AG08396 (cell line): ENCODE results near the gene PDE4B.
"Not testable (repeated sequence)": the region's sequence is repeated elsewhere in the genome, so short reads cannot be mapped to it uniquely, and the experiment has no call there.

Experiments
- DNase-seq: peaks from one replicate; pipeline ENCODE4 v3.0.0; 2012; ENCODE audit warnings: low spot score, mixed read lengths

The PDE4B gene

GRCh38 chr1:65994223-65994622 lies 201.5 kb downstream of the PDE4B start:
- DNase-seq, result no peak

DNA sequence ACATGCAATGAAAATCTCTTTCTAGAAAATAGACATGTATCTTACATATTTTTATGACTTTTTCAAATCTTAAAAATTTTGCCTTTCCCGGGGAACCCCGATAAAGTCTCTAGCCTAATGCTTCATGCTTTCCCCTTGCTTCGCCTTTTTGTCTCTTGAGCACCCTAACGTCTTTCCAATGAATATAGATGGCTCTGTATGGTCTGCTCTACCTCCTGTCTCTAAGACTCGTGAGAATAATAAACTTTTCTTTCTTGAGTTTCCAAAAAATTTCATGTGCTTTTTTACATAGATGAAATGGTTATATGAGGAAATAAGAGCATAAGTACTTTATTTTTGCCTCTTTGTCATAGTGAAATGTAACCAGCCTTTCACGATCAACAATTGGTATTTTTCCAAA lies 202.6 kb downstream of the PDE4B start:
- no peak for DNase-seq

GRCh38 chr1:65995928-65996327 lies 203.2 kb downstream of the PDE4B start:
- no peak for DNase-seq

DNA sequence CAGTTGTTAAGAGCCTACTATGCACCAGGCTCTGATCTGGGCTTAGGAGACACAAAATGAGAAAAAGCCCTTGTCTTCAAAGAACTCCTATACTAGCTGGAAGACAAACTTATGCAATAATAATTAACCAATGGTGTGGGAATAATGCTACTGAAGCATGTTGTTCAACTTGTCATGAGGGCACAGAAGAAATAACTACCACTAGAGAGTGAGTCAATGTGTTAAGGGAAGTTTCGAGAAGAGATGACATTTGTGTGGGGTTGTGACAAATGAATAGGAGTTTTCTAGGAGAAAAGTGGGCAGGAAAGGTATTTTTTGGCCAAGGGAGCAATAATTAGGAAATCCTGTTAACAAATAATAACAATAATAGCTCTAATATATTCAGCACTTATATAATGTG lies 205.0 kb downstream of the PDE4B start:
- no peak for DNase-seq

GRCh38 chr1:65998763-65999583 lies 206.3 kb downstream of the PDE4B start:
- no peak for DNase-seq

DNA sequence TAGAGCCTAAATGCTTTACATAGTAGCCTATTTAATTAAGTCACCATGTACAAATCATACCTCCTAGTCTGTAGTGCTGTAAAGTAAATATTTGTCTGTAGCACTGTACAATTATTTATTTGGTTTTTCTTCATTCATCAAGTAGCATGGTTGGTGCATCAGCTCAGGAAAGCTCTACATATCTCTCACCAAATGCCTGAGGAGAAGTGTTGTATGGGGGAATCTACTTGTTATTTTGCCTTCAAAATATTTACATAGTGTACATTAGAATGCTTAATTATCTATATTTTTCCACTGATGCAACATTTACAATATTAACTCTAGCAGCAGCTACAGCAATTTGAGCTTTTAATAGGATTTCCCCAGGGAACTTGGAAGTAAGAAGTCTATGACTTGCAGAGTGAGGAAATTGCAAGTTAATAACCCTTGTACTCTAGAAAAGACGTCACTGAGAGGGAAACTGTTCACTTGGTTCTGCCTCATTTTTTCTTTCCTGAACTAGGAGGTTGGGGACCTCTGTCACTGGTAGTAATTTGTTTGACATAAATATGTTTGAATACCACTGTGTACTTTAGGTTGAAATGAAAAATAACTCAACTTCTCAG lies 207.4 kb downstream of the PDE4B start:
- DNase-seq, result no peak

DNA sequence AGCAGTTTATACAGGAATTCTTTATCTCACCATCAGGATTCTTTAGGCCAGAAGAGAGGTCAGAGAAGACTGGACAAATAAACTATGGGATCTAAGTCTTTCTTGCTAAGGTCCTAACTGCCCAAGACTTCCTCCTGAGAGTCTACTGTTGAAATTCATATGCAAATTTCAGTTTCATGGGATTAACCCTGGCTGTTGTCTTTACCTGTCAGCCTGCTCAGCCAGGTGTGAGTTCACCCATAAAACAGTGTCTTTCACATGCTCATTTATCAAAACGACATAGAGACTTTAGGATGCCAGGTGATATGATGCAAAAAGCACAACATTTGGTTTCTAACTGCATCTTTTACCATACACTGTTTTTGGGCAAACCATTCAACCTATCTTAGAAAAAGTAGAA lies 211.0 kb downstream of the PDE4B start:
- no peak for DNase-seq

GRCh38 chr1:66006534-66006933 lies 213.8 kb downstream of the PDE4B start:
- not testable (repeated sequence) for DNase-seq

- DNase-seq, result no peak
Observed at GRCh38 chr1:66012106-66012784, 219.6 kb downstream of the PDE4B start.

DNA sequence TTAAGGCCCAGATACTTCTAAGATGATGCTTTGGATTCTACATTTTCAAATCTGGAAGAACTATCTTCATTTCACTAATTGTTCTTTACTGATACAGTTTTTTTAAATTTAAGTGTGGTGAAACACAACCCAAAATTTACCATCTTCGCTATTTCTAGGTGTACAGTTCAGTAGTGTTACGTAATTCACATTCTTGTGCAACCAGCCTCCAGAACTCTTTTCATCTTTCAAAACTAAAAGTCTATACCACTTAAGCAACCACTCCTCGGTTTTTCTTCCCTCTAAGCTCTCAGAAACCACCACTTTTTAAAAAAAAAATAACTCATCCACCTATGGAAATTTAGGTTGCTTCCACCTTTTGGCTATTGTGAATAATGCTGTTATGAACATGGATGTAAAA lies 220.7 kb downstream of the PDE4B start:
- no peak for DNase-seq

GRCh38 chr1:66022904-66023620 lies 230.4 kb downstream of the PDE4B start:
- DNase-seq, result no peak

DNA sequence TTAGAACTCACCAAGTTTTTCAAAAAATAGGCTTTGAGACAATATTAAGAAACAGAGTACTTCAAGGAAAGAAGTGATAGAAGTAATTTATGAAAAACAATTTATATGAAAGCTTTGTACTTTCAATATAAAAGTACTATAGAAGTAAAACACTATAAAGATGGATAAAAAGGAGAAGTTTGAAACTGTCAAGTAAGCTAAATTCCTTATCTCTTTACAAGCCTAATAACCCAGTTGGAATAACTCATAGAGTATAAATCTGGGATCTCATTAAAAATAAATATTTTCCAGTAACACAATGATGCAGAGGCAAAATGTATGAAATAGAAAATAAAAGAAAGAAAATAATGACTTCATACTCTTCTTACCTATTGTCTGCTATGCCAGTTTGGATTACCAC lies 232.5 kb downstream of the PDE4B start:
- no peak for DNase-seq

- DNase-seq, result no peak
Observed at GRCh38 chr1:66028035-66028434, 235.3 kb downstream of the PDE4B start.

- DNase-seq, result no peak
Observed at GRCh38 chr1:66033781-66034180, 241.1 kb downstream of the PDE4B start.

DNA sequence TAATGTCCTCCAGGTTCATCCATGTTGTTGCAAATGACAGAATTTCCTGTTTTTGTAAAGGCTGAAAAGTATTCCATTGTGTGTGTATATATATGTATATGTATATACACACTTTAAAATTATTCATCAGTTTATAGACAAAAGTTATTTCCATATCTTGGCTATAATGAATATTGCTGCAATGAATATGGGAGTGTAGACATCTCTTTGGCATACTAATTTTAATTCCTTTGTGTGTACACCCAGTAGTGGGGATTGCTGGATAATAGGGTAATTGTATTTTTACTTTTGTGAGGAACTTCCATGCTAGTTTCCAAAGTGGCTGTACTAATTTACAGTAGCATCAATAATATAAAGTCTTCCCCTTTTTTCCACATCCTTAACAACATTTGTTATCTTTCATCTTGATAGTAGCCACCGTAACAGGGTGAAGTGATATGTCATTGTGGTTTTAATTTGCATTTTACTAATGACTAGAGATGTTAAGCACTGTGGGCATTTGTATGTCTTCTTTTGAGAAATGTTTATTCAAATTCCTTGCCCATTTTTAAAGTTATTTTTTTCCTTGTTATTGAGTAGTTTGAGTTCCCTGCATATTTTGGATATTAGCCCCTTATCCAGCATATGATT lies 243.0 kb downstream of the PDE4B start:
- DNase-seq, result no peak

GRCh38 chr1:66041654-66042053 lies 249.0 kb downstream of the PDE4B start:
- DNase-seq, result no peak

DNA sequence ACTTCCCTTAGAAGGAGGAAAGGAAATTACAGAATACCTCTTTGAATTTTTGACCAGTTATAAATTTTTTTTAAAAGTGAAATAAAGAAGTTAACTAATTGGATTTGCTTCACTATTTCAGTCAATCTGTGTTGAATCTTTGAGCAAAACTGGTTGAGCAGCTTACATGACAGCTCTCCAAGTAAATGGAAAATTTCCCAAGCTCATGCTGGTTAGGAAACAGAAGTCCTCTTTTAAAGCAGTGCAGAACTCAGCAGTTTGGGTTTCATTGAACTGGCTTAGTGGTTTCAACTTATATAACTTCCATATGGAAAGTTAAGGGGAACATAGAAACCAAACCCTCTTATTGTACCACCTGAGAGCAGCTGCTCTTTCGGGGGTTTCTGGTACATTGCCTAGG lies 250.5 kb downstream of the PDE4B start:
- no peak for DNase-seq

GRCh38 chr1:66044912-66045311 lies 252.2 kb downstream of the PDE4B start:
- no peak for DNase-seq

DNA sequence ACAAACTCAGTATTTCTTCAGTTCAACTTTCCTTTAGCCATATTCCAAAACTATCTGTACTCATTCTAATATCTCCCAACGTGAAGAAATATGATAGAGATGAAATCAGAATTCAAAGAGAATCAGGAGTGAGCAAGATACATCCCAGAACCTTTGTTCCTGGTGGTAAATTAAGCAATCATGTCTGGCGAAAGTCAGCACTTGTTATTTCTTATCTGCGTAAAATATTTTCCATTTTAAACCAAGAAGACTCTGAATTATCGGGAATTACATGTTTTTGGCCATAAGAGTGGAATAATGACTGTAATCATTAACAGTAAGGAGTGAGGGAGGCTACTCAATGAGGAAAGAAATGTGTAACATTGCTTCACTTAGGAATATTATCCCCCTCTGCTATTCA lies 253.7 kb downstream of the PDE4B start:
- DNase-seq, result no peak

- DNase-seq, result no peak
Observed at GRCh38 chr1:66048011-66048410, 255.3 kb downstream of the PDE4B start.

GRCh38 chr1:66050123-66050522 lies 257.4 kb downstream of the PDE4B start:
- no peak for DNase-seq

GRCh38 chr1:66050633-66051032 lies 257.9 kb downstream of the PDE4B start:
- DNase-seq, result no peak
